Gastrocnemius medialis (tissue), 4 donors: ENCODE measurements around the gene NTPCR. TPM values are rescaled to one million over a fixed set of nuclear protein-coding genes. Genes with fewer than 3 reads are reported as not detected.

Experiments used
- ATAC-seq, 2 donors: fragments of 150-250 bp; one replicate each; pipeline ENCODE4 v1.9.1; 2016
- DNase-seq, 2 donors: peaks; one replicate each; pipeline ENCODE4 v3.0.0-alpha.2; 2019
- H3K27ac ChIP-seq, 4 donors: fragments of 200-600 bp; sonication (generic); 1 replicate in 1 of 4; 2 replicates in 3 of 4; pipeline ENCODE4 v1.5.1; 2016 to 2018; ENCODE audit warnings: mild to moderate bottlenecking in 2 of 4, moderate library complexity in 1 of 4
- H3K27me3 ChIP-seq, 3 donors: fragments of 200-600 bp; sonication (generic) in 2 of 3; 1 replicate in 1 of 3; 2 replicates in 2 of 3; pipeline versions ENCODE4 v1.5.1 to v1.6.0; 2016 to 2019; ENCODE audit warnings: mild to moderate bottlenecking in 1 of 3, moderate library complexity in 1 of 3
- H3K36me3 ChIP-seq, 2 donors: fragments of 200-600 bp; sonication (generic) in 1 of 2; one replicate each; pipeline ENCODE4 v1.5.1; 2017 to 2018
- H3K4me1 ChIP-seq, 2 donors: fragments of 200-600 bp; sonication (generic) in 1 of 2; one replicate each; pipeline ENCODE4 v1.5.1; 2016 to 2017; ENCODE audit warnings: mild to moderate bottlenecking in 2 of 2
- H3K4me3 ChIP-seq, 4 donors: fragments of 200-600 bp; sonication (generic) in 3 of 4; 1 replicate in 1 of 4; 2 replicates in 3 of 4; pipeline ENCODE4 v1.5.1; 2016 to 2019; ENCODE audit warnings: mild to moderate bottlenecking in 2 of 4
- H3K9me3 ChIP-seq, 3 donors: fragments of 200-600 bp; sonication (generic) in 2 of 3; 1 replicate in 1 of 3; 2 replicates in 2 of 3; pipeline ENCODE4 v1.5.1; 2016 to 2019
- CTCF ChIP-seq, 5 experiments: fragments of 450-650 bp in 3 of 5; fragments of 200-600 bp in 2 of 5; sonication (generic) in 2 of 5; IDR thresholded peaks in 4 of 5; conservative IDR thresholded peaks in 1 of 5; 1 replicate in 4 of 5; 2 replicates in 1 of 5; pipeline ENCODE4 v1.5.1; 2016 to 2019; ENCODE audit warnings: antibody characterized with exemption in 5 of 5, mild to moderate bottlenecking in 3 of 5, moderate library complexity in 3 of 5
- POLR2A ChIP-seq, 2 donors: fragments of 450-650 bp; IDR thresholded peaks; one replicate each; pipeline ENCODE4 v1.6.1; 2017; ENCODE audit warnings: antibody characterized with exemption in 2 of 2, mild to moderate bottlenecking in 2 of 2, moderate library complexity in 2 of 2
- in situ Hi-C, 4 donors: fragments of 200-750 bp; cut with MboI; loops; one replicate each; pipeline versions ENCODE4 v1.15.0 to v1.8.0; 2017; ENCODE audit warnings: low sequenced_read_pairs in 4 of 4
- intact Hi-C: fragments of 100-400 bp; cut with DNase I; formaldehyde crosslinking; loops from one replicate; pipeline ENCODE4 v1.15.1; 2023; ENCODE audit warnings: low total_unique reads
- total RNA-seq, 4 donors: library from RNA; depleted of rRNA; stranded (reverse); fragments of >200 nt; gene quantifications; one replicate each; pipeline versions ENCODE4 v1.1.0 to v1.2.3, GENCODE V29; 2016

The NTPCR gene
- total RNA-seq, 4 donors from 2014 or later, result 20.5 to 33.7 (median 24.2) TPM

GRCh38 chr1:232917053-232917452 is 33.4 kb upstream of the NTPCR start:
- no peaks in the 10 kb centered on the region for H3K9me3 ChIP-seq
- no peak for TF ChIP-seq CTCF (IDR thresholded peaks at IDR 0.05 in 4 of 5, conservative IDR thresholded peaks at IDR 0.05 in 1 of 5)
- no peak for TF ChIP-seq POLR2A (IDR thresholded peaks at IDR 0.05)
- in situ Hi-C loops, result no loop called here
- no peak for DNase-seq
- H3K4me1 ChIP-seq, result no peaks in the 10 kb centered on the region
- no peak for ATAC-seq
- H3K36me3 ChIP-seq, result no peaks in the 10 kb centered on the region
- H3K27me3 ChIP-seq, result no peaks in the 10 kb centered on the region
- intact Hi-C loops, result no loop called here
- no peak overlapping the region for H3K4me3 ChIP-seq
- H3K27ac ChIP-seq, result no peak overlapping the region

DNA sequence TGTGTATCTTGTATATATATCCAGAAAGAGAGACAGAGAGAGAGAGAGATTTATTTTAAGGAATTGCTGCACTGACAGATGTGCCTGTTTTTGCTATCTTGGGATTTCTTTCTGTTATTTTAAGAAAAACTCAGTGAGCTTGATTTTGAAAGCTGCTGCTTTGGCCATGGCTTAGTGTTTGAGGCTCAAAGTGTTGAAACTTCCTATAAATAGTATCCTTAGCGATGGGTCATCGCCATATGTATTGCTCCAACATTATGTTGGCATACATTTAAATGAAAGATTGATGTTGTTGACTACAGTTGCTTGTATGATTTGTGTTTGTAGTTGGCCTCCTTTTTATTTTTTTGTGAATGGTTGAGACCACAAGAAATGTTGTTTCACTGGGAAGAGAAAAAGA is 29.0 kb upstream of the NTPCR start:
- Histone ChIP-seq H3K4me1 (no peaks in the 10 kb centered on the region), H3K36me3 (no peaks in the 10 kb centered on the region), H3K27me3 (no peaks in the 10 kb centered on the region), H3K4me3 (no peak overlapping the region), H3K9me3 (no peaks in the 10 kb centered on the region), H3K27ac (no peak overlapping the region)
- intact Hi-C loops, result no loop called here
- DNase-seq (no peak), ATAC-seq (no peak)
- TF ChIP-seq CTCF (IDR thresholded peaks at IDR 0.05 in 4 of 5, conservative IDR thresholded peaks at IDR 0.05 in 1 of 5), result no peak
- no peak for TF ChIP-seq POLR2A (IDR thresholded peaks at IDR 0.05)
- in situ Hi-C loops, result no loop called here

DNA sequence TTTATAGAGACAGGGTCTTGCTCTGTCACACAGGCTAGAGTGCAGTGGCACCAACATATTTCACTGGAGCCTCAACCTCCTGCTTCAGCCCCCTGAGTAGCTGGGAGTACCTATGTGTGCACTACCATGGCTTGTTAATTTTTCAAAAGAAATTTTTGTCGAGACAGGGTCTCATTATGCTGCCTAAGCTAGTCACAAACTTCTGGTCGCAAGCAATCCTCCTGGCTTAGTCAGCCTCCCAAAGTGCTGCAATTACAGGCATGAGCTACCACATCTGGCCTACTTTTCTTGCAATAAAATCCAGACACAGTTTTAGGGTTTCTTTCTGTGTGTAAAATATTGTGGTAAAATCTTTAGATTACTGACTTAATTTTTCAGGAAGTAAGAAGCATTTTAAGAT is 27.9 kb upstream of the NTPCR start:
- ATAC-seq, result no peak
- Histone ChIP-seq H3K9me3 (no peaks in the 10 kb centered on the region), H3K27ac (no peak overlapping the region), H3K4me1 (peaks cover 0 to under 1% of the 10 kb centered on the region in 2 donors), H3K4me3 (no peak overlapping the region), H3K36me3 (no peaks in the 10 kb centered on the region), H3K27me3 (no peaks in the 10 kb centered on the region)
- in situ Hi-C loops (no loop called here), intact Hi-C loops (no loop called here)
- TF ChIP-seq CTCF (IDR thresholded peaks at IDR 0.05 in 4 of 5, conservative IDR thresholded peaks at IDR 0.05 in 1 of 5) (no peak), POLR2A (IDR thresholded peaks at IDR 0.05) (no peak)
- no peak for DNase-seq

DNA sequence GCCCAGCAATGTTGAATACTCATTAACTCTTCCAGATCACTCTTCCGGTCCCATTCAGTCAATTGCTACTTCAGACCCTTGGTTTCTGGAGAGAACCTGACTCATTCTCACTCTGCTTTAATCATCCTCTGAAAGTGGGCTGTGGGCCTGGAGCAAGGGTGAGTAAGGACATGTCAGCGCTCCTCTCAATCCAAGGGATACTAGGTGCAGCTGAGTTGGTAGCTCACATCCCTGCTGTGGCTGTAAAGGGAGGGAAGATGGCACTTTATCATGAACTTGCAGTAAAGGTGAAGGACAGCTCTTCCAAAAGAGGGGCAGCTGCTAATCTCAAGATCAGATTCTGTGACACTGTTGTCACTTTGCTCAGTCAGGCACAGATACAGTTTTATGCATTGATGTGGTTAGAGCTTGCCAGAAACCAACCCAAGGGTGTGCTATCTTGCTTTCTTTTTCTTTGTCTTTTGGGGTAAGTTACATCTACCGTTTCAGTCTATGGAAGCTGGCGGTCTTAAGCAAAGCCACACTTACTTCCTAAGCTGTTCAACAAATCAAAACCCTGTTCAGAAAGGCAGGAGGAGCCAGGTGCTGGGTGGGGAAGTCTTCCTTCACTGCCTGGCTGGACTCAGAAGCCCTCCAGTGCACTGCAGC is 26.5 kb upstream of the NTPCR start:
- no peaks in the 10 kb centered on the region for H3K9me3 ChIP-seq
- ATAC-seq, result no peak
- no peaks in the 10 kb centered on the region for H3K36me3 ChIP-seq
- intact Hi-C loops, result no loop called here
- DNase-seq, result no peak
- no peak for TF ChIP-seq POLR2A (IDR thresholded peaks at IDR 0.05)
- no peak for TF ChIP-seq CTCF (IDR thresholded peaks at IDR 0.05 in 4 of 5, conservative IDR thresholded peaks at IDR 0.05 in 1 of 5)
- in situ Hi-C loops, result no loop called here
- H3K27me3 ChIP-seq, result no peaks in the 10 kb centered on the region
- H3K4me3 ChIP-seq, result no peak overlapping the region
- no peak overlapping the region for H3K27ac ChIP-seq
- H3K4me1 ChIP-seq, result peaks cover 5 to 8% of the 10 kb centered on the region in 2 donors

DNA sequence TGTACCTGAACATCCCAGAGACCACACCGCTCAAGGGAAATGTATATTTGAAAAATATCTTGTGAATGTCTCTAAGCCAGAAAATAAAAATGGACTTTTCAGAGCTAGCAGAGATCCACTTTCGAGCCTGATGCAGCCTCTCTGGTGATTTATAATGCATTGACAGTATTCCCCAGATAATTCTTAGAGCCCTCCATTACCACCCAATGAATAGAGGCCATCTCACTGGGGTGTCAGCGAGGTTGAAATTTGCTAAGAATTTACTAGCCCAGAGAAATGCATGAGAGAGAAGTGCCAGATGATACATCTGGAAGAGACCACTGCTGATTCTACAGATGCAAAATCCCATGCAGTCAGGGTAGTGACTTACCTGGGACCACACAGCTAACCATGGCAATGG is 25.5 kb upstream of the NTPCR start:
- no peak overlapping the region for H3K27ac ChIP-seq
- ATAC-seq (no peak), DNase-seq (no peak)
- H3K27me3 ChIP-seq, result no peaks in the 10 kb centered on the region
- no peaks in the 10 kb centered on the region for H3K36me3 ChIP-seq
- TF ChIP-seq CTCF (IDR thresholded peaks at IDR 0.05 in 4 of 5, conservative IDR thresholded peaks at IDR 0.05 in 1 of 5) (no peak), POLR2A (IDR thresholded peaks at IDR 0.05) (no peak)
- H3K4me1 ChIP-seq, result peaks cover 5 to 8% of the 10 kb centered on the region in 2 donors
- in situ Hi-C loops, result no loop called here
- H3K4me3 ChIP-seq, result no peak overlapping the region
- H3K9me3 ChIP-seq, result no peaks in the 10 kb centered on the region
- intact Hi-C loops, result no loop called here
